NCI-H1694 treated with DMSO at 0.1 percent for 48 hours (cell line): ENCODE data around the gene PCDHA11.
"Not testable (repeated sequence)": the region's sequence is repeated elsewhere in the genome, so short reads cannot be mapped to it uniquely, and the experiment has no call there.

Source experiments
- DNase-seq: peaks from one replicate; lab custom pipeline; 2025; lab: John Stamatoyannopoulos, UW

PCDHA11 gene

GRCh38 chr5:140855772-140856674 is 12.7 kb upstream of the PCDHA11 start, which contains the start of gene PCDHA10:
PCDHA10 (plus strand) TSS chr5:140855897; CDS start chr5:140856049, 152 bp downstream.
- DNase-seq, result no peak

GRCh38 chr5:140857177-140857986 is 11.4 kb upstream of the PCDHA11 start:
- DNase-seq, result no peak

- DNase-seq, result no peak
Measured at GRCh38 chr5:140857987-140858240, 10.8 kb upstream of the PCDHA11 start.

- no peak for DNase-seq
Measured at GRCh38 chr5:140862441-140863295, 6.1 kb upstream of the PCDHA11 start.

GRCh38 chr5:140869555-140869886 is 764 bp downstream of the PCDHA11 start:
- DNase-seq, result peak; percentile 64

- DNase-seq, result no peak
Measured at GRCh38 chr5:140870221-140871201, 1.8 kb downstream of the PCDHA11 start.

GRCh38 chr5:140875085-140876065 is 6.6 kb downstream of the PCDHA11 start, which contains the start of gene PCDHA12:
PCDHA12 (plus strand) TSS chr5:140875308; CDS start chr5:140875473, 165 bp downstream.
- DNase-seq, result no peak

GRCh38 chr5:140876541-140877261 is 7.9 kb downstream of the PCDHA11 start:
- not testable (repeated sequence) for DNase-seq

GRCh38 chr5:140877262-140877581 is 8.5 kb downstream of the PCDHA11 start:
- no peak for DNase-seq

GRCh38 chr5:140881889-140882590 is 13.3 kb downstream of the PCDHA11 start, which contains the start of gene PCDHA13:
PCDHA13 (plus strand) TSS chr5:140882124; CDS start chr5:140882269, 145 bp downstream.
- DNase-seq, result no peak

GRCh38 chr5:140882591-140882899 is 13.8 kb downstream of the PCDHA11 start:
- no peak for DNase-seq

- DNase-seq, result no peak
Measured at GRCh38 chr5:140883373-140883772, 14.6 kb downstream of the PCDHA11 start.

- no peak for DNase-seq
Measured at GRCh38 chr5:140883927-140884697, 15.4 kb downstream of the PCDHA11 start.

GRCh38 chr5:140916325-140916724 is 47.6 kb downstream of the PCDHA11 start:
- no peak for DNase-seq
